Endometrium (tissue), 2 donors: ENCODE data around the gene ITGA7.

Experiments
- FAIRE-seq: peaks from 2 replicates; lab custom pipeline; 2012; peaks lifted over from hg19 to GRCh38; lab: Jason Lieb, UNC
- donor health status: control.
- donor health status: control.

The ITGA7 gene

GRCh38 chr12:55718624-55719275, 11.0 kb upstream of the ITGA7 start:
- no peak for FAIRE-seq

- FAIRE-seq: no peak
These were observed 10.3 kb upstream of the ITGA7 start for GRCh38 chr12:55718015-55718414.

- no peak for FAIRE-seq
These were observed 9.6 kb upstream of the ITGA7 start for GRCh38 chr12:55717011-55718007.

- FAIRE-seq: no peak
These were observed 8.9 kb upstream of the ITGA7 start for GRCh38 chr12:55716582-55716957.

GRCh38 chr12:55715833-55716581, 8.3 kb upstream of the ITGA7 start, which contains the start of gene BLOC1S1:
BLOC1S1 (plus strand) TSS chr12:55716046; CDS start chr12:55716052, 6 bp downstream.
- peak; percentile 37 for FAIRE-seq

- no peak for FAIRE-seq
These were observed 7.6 kb upstream of the ITGA7 start for GRCh38 chr12:55715169-55715764.

- no peak for FAIRE-seq
These were observed 6.0 kb upstream of the ITGA7 start for GRCh38 chr12:55713721-55714120.

GRCh38 chr12:55712700-55713415, 5.2 kb upstream of the ITGA7 start:
- FAIRE-seq: no peak

- FAIRE-seq: no peak
These were observed 4.3 kb upstream of the ITGA7 start for GRCh38 chr12:55711786-55712553.

GRCh38 chr12:55708695-55709233, 1.1 kb upstream of the ITGA7 start:
- FAIRE-seq: no peak

GRCh38 chr12:55707219-55707671, 459 bp downstream of the ITGA7 start:
- no peak for FAIRE-seq

- FAIRE-seq: no peak
These were observed 1.0 kb downstream of the ITGA7 start for GRCh38 chr12:55706568-55707218.

- FAIRE-seq: no peak
These were observed 1.8 kb downstream of the ITGA7 start for GRCh38 chr12:55705782-55706402.

- no peak for FAIRE-seq
These were observed 2.6 kb downstream of the ITGA7 start for GRCh38 chr12:55704824-55705718.

GRCh38 chr12:55703901-55704761, 3.6 kb downstream of the ITGA7 start:
- FAIRE-seq: no peak

- no peak for FAIRE-seq
These were observed 4.4 kb downstream of the ITGA7 start for GRCh38 chr12:55703288-55703687.

- no peak for FAIRE-seq
These were observed 4.8 kb downstream of the ITGA7 start for GRCh38 chr12:55702861-55703260.
